HEK293T (cell line): Measurements from ENCODE around the gene CCT7.

Source experiments
- CTCF ChIA-PET: fragments of 350-600 bp; formaldehyde crosslinking; extraction: SDS; loops from one replicate; lab custom pipeline; 2021; ENCODE audit warnings: antibody characterized with exemption, inconsistent platforms; lab: Yijun Ruan, JAX
- POLR2A ChIA-PET: fragments of 350-600 bp; formaldehyde crosslinking; extraction: SDS; loops from one replicate; lab custom pipeline; 2020; ENCODE audit warnings: antibody characterized with exemption, inconsistent platforms; lab: Yijun Ruan, JAX
- DNase-seq: peaks from one replicate; pipeline ENCODE4 v3.0.0; 2012; ENCODE audit warnings: mixed read lengths; ENCODE audit errors: extremely low spot score
- ARNT ChIP-seq: fragments of 450-650 bp; IDR thresholded peaks from 2 replicates; pipeline ENCODE4 v1.6.1; 2017; ENCODE audit warnings: mild to moderate bottlenecking
- BHLHE40 ChIP-seq: fragments of 450-650 bp; IDR thresholded peaks from 2 replicates; pipeline ENCODE4 v1.6.1; 2016; ENCODE audit warnings: mild to moderate bottlenecking, moderate library complexity, borderline replicate concordance
- CTBP1 ChIP-seq: fragments of 450-650 bp; IDR thresholded peaks from 2 replicates; pipeline ENCODE4 v1.6.1; 2016; ENCODE audit warnings: borderline replicate concordance
- ELF4 ChIP-seq: fragments of 450-650 bp; IDR thresholded peaks from 2 replicates; pipeline ENCODE4 v1.6.1; 2017; ENCODE audit warnings: antibody characterized with exemption
- FOXA1 ChIP-seq: fragments of 450-650 bp; IDR thresholded peaks from 2 replicates; pipeline ENCODE4 v1.6.1; 2016; ENCODE audit warnings: mild to moderate bottlenecking
- FOXK2 ChIP-seq: fragments of 450-650 bp; IDR thresholded peaks from 2 replicates; pipeline ENCODE4 v1.6.1; 2016; ENCODE audit warnings: mild to moderate bottlenecking
- FOXM1 ChIP-seq: fragments of 450-650 bp; IDR thresholded peaks from 2 replicates; pipeline ENCODE4 v1.6.1; 2017; ENCODE audit warnings: mild to moderate bottlenecking, borderline replicate concordance
- HDGF ChIP-seq: fragments of 450-650 bp; IDR thresholded peaks from 2 replicates; pipeline ENCODE4 v1.6.1; 2017; ENCODE audit warnings: antibody characterized with exemption, borderline replicate concordance
- L3MBTL2 ChIP-seq: fragments of 450-650 bp; conservative IDR thresholded peaks from 2 replicates; pipeline ENCODE4 v1.6.1; 2016; ENCODE audit warnings: mild to moderate bottlenecking
- LEF1 ChIP-seq: fragments of 450-650 bp; IDR thresholded peaks from 2 replicates; pipeline ENCODE4 v1.6.1; 2017; ENCODE audit warnings: mild to moderate bottlenecking, borderline replicate concordance
- NFRKB ChIP-seq: fragments of 450-650 bp; IDR thresholded peaks from 2 replicates; pipeline ENCODE4 v1.6.1; 2016; ENCODE audit warnings: mild to moderate bottlenecking, moderate library complexity
- SP1 ChIP-seq: fragments of 450-650 bp; IDR thresholded peaks from 2 replicates; pipeline ENCODE4 v1.6.1; 2017
- SUZ12 ChIP-seq: fragments of 450-650 bp; IDR thresholded peaks from 2 replicates; pipeline ENCODE4 v1.6.1; 2016; ENCODE audit warnings: mild to moderate bottlenecking
- TARDBP ChIP-seq: fragments of 450-650 bp; IDR thresholded peaks from 2 replicates; pipeline ENCODE4 v1.6.1; 2016
- ZNF384 ChIP-seq: fragments of 450-650 bp; IDR thresholded peaks from 2 replicates; pipeline ENCODE4 v1.6.1; 2016
- TF ChIP-seq, protein P1 (sequence below): fragments of 450-650 bp; IDR thresholded peaks from 2 replicates; pipeline ENCODE4 v1.6.1; 2016

Gene CCT7

DNA sequence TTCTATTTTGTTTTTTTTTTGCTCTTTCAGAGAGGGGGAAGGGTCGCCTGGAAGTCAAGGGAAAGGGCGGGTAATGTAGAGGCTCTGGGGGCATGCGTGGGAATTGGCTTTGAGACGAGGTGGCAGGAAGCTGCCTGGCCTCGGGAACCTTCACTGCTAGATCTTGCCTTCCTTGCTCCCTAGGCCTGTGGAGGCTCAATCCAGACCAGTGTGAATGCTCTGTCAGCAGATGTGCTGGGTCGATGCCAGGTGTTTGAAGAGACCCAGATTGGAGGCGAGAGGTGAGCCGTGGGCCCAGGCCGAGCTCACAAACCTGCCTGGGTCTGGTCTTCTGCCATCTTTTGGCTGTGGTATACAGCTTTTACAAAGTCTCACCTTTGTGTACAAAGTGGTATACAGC is 15.5 kb downstream of the CCT7 start:
- DNase-seq: no peak
- POLR2A ChIA-PET: interaction anchor here (5.0 kb wide), 1 partner anchor 15 kb away, joined by 32 read pairs; the partner anchor contains the start of genes CCT7 and PRADC1
- CTCF ChIA-PET: no interaction called here
- TF ChIP-seq BHLHE40 (no peak), ARNT (no peak), SUZ12 (no peak), FOXK2 (no peak), TARDBP (no peak), LEF1 (no peak), FOXA1 (no peak), L3MBTL2 (no peak), ZNF384 (no peak), FOXM1 (no peak), NFRKB (no peak), ELF4 (no peak), SP1 (no peak), HDGF (no peak), CTBP1 (no peak)
- TF ChIP-seq, protein P1, sequence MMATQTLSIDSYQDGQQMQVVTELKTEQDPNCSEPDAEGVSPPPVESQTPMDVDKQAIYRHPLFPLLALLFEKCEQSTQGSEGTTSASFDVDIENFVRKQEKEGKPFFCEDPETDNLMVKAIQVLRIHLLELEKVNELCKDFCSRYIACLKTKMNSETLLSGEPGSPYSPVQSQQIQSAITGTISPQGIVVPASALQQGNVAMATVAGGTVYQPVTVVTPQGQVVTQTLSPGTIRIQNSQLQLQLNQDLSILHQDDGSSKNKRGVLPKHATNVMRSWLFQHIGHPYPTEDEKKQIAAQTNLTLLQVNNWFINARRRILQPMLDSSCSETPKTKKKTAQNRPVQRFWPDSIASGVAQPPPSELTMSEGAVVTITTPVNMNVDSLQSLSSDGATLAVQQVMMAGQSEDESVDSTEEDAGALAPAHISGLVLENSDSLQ: no peak

GRCh38 chr2:73250872-73251846 is 17.1 kb downstream of the CCT7 start:
- TF ChIP-seq FOXA1 (no peak), FOXK2 (no peak), ELF4 (no peak), ZNF384 (no peak), HDGF (no peak), CTBP1 (no peak), SUZ12 (no peak), SP1 (no peak), BHLHE40 (no peak), LEF1 (no peak), FOXM1 (no peak), NFRKB (no peak), L3MBTL2 (no peak)
- CTCF ChIA-PET: no interaction called here
- POLR2A ChIA-PET: interaction anchor here (0.5 to 5.0 kb wide), 2 partner anchors 9 to 17 kb away, joined by 3 to 32 read pairs; partner anchors contain the start of genes CCT7 and PRADC1
- DNase-seq: no peak

GRCh38 chr2:73252238-73253027 is 18.3 kb downstream of the CCT7 start:
- ChIA-PET CTCF (no interaction called here), POLR2A (interaction anchor here (5.0 kb wide), 1 partner anchor 18 kb away, joined by 32 read pairs; the partner anchor contains the start of genes CCT7 and PRADC1)
- TF ChIP-seq NFRKB (no peak), TARDBP (no peak), FOXM1 (no peak), CTBP1 (no peak), ELF4 (no peak), BHLHE40 (no peak), LEF1 (no peak), HDGF (no peak), ARNT (no peak), ZNF384 (no peak), FOXA1 (no peak)
- TF ChIP-seq, protein P1: no peak
- no peak for DNase-seq

- TF ChIP-seq ARNT (no peak), HDGF (no peak), FOXM1 (no peak), LEF1 (no peak), SP1 (no peak), FOXK2 (no peak), CTBP1 (no peak), ZNF384 (no peak), L3MBTL2 (no peak), SUZ12 (no peak), ELF4 (no peak), NFRKB (no peak), TARDBP (no peak), BHLHE40 (no peak), FOXA1 (no peak)
- TF ChIP-seq, protein P1: no peak
- ChIA-PET CTCF (no interaction called here), POLR2A (interaction anchor here (5.0 kb wide), 1 partner anchor 19 kb away, joined by 32 read pairs; the partner anchor contains the start of genes CCT7 and PRADC1)
- DNase-seq: no peak
Observed at GRCh38 chr2:73253400-73253799, 19.3 kb downstream of the CCT7 start.

GRCh38 chr2:73253901-73254300 is 19.8 kb downstream of the CCT7 start:
- POLR2A ChIA-PET: interaction anchor here (5.0 kb wide), 1 partner anchor 20 kb away, joined by 32 read pairs; the partner anchor contains the start of genes CCT7 and PRADC1
- CTCF ChIA-PET: no interaction called here
- TF ChIP-seq FOXK2 (no peak), CTBP1 (no peak), TARDBP (no peak), ZNF384 (no peak), FOXA1 (no peak), L3MBTL2 (no peak), BHLHE40 (no peak), SUZ12 (no peak), LEF1 (no peak), NFRKB (no peak), HDGF (no peak), SP1 (no peak)
- TF ChIP-seq, protein P1: no peak
- DNase-seq: no peak
